HepG2 (cell line): ENCODE results near the gene CCDC33. TPM values are rescaled to one million over a fixed set of nuclear protein-coding genes. Genes with fewer than 3 reads are reported as not detected.

Experiments
- ETV6 ChIP-seq: sonication (generic); formaldehyde crosslinking; conservative IDR thresholded peaks from 2 replicates; pipeline ENCODE4 v1.4.0; 2020; ENCODE audit warnings: missing genetic modification reagents
- KDM1A ChIP-seq: IDR thresholded peaks from 2 replicates; pipeline ENCODE4 v1.6.1; 2016; ENCODE audit warnings: missing compliant biosample characterization
- PRPF4 ChIP-seq: fragments of 200-400 bp; formaldehyde crosslinking; IDR thresholded peaks from 2 replicates; pipeline ENCODE4 v1.6.1; 2016; ENCODE audit warnings: low read length, low read depth; ENCODE audit not compliant: poor library complexity, severe bottlenecking
- RFXAP ChIP-seq: sonication (generic); formaldehyde crosslinking; IDR thresholded peaks from 2 replicates; pipeline ENCODE4 v1.4.0; 2020; ENCODE audit warnings: missing genetic modification reagents, borderline replicate concordance
- ZNF367 ChIP-seq: sonication (generic); formaldehyde crosslinking; IDR thresholded peaks from 2 replicates; pipeline ENCODE4 v1.4.0; 2020; ENCODE audit warnings: missing genetic modification reagents, borderline replicate concordance
- ZNF703 ChIP-seq: sonication (generic); formaldehyde crosslinking; IDR thresholded peaks from 2 replicates; pipeline ENCODE4 v1.5.1; 2020; ENCODE audit warnings: missing genetic modification reagents, mild to moderate bottlenecking, moderate library complexity, borderline replicate concordance
- ZNF788 ChIP-seq: sonication (generic); formaldehyde crosslinking; IDR thresholded peaks from 2 replicates; pipeline ENCODE4 v1.5.0; 2020; ENCODE audit warnings: mild to moderate bottlenecking, missing genetic modification reagents, borderline replicate concordance
- ZNF790 ChIP-seq: sonication (generic); formaldehyde crosslinking; IDR thresholded peaks from 2 replicates; pipeline ENCODE4 v1.8.0; 2022; ENCODE audit warnings: missing genetic modification reagents, mild to moderate bottlenecking, borderline replicate concordance
- ZNF879 ChIP-seq: sonication (generic); formaldehyde crosslinking; IDR thresholded peaks from 2 replicates; pipeline ENCODE4 v1.8.1; 2023; ENCODE audit warnings: missing genetic modification reagents
- polyA plus RNA-seq, 8 experiments: library from polyadenylated mRNA; depleted of rRNA in 3 of 8; stranded (reverse) in 7 of 8; unstranded in 1 of 8; fragments of >200 nt; fragmentation: Illumina TruSeq in 4 of 8; extraction: Trizol in 4 of 8; gene quantifications; 2 replicates each; pipeline versions ENCODE4 v1.2.1 to v1.2.3, GENCODE V29; 2011 to 2016; ENCODE audit warnings: low read depth in 4 of 8, missing spikeins in 1 of 8, mixed read lengths in 1 of 8; ENCODE audit not compliant: insufficient read depth in 1 of 8
- total RNA-seq, 5 experiments: library from RNA; depleted of rRNA; stranded (reverse); fragments of >200 nt; fragmentation: Illumina TruSeq; extraction: Trizol; gene quantifications; 2 replicates each; pipeline ENCODE4 v1.2.3, GENCODE V29; 2016; ENCODE audit warnings: low read depth in 1 of 5
- TF ChIP-seq, protein P1 (sequence below): fragments of 450-650 bp; IDR thresholded peaks from 2 replicates; pipeline ENCODE4 v1.6.1; 2017; ENCODE audit warnings: mild to moderate bottlenecking
- TF ChIP-seq, protein P2 (sequence below): sonication (generic); formaldehyde crosslinking; IDR thresholded peaks from 2 replicates; pipeline ENCODE4 v1.4.0; 2020; ENCODE audit warnings: missing genetic modification reagents
- TF ChIP-seq, protein P3 (sequence below): sonication (generic); formaldehyde crosslinking; IDR thresholded peaks from 2 replicates; pipeline ENCODE4 v1.9.0; 2021; ENCODE audit warnings: missing genetic modification reagents, borderline replicate concordance
- TF ChIP-seq, protein P4 (sequence below): IDR thresholded peaks from 2 replicates; pipeline ENCODE4 v1.6.1; 2016; ENCODE audit warnings: low read depth, control low read depth
- TF ChIP-seq, protein P5 (sequence below): sonication (generic); formaldehyde crosslinking; conservative IDR thresholded peaks from 2 replicates; pipeline ENCODE4 v1.4.0; 2020; ENCODE audit warnings: missing genetic modification reagents

The CCDC33 gene
- total and polyA plus RNA-seq, 2 of the 13 experiments (the other 11 are each of a cell fraction or from before 2014, with no cell fraction given), result 0.30 TPM; not detected in 1

DNA sequence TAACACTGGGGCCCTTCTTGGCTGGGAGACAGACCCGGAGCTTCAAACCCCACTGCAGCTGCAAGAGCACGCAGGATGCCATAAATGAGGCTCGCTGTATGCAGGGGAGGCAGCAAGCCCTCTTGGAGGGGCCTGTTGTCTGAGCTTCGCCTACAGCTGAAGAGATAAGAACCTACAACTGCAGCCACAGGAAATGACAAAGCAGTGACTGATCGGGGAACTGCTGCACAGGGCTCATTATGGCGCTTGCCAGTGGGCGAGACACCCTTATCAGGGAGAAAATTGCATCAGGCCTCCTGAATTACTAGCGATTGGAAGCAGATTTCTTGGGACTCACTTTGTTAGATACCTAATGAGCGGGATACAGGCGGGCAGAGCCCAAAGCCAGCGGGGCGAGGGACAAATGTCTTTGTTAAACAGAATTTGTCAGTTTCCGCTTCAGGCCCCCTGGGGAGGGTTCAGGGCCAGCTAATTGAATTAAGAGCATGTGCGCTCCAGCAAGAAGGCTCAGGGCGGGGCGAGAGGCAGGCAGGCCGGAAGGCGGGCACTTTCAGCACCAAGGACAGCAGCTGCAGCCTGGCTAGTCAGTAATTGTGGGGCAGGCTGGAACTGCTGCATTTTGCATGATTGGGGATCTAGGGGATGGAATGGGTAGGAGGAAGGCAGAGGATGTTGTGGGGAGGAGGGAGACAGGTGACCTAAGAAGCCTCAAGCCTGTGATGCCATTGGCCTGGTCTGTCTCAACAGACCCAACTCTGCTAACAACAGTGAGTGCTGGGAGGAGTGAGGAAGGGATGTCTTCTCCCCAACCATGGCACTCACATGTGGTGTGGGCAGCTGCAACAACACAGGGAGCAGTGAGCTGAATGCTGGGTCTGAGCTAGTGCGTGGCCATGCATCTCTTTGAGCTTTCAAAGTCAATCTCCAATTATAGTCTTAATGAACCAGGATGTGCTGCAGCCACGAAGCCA lies 55.3 kb downstream of the CCDC33 start (continued):
- TF ChIP-seq PRPF4 (no peak), ZNF367 (peak; percentile 84; the same call in 1 of the 2 replicates), ZNF790 (peak; percentile 79; the same call in 1 of the 2 replicates), ZNF788 (CRISPR knock-in tag) (peak; percentile 42; the same call in 1 of the 2 replicates), ZNF879 (CRISPR knock-in tag) (no peak), ETV6 (CRISPR knock-in tag) (peak; percentile 95), RFXAP (CRISPR knock-in tag) (0 out of 2 replicates have a peak, but pooled peaks have one; percentile 56), KDM1A (no peak), ZNF703 (CRISPR knock-in tag) (no peak)
- TF ChIP-seq, protein P1, sequence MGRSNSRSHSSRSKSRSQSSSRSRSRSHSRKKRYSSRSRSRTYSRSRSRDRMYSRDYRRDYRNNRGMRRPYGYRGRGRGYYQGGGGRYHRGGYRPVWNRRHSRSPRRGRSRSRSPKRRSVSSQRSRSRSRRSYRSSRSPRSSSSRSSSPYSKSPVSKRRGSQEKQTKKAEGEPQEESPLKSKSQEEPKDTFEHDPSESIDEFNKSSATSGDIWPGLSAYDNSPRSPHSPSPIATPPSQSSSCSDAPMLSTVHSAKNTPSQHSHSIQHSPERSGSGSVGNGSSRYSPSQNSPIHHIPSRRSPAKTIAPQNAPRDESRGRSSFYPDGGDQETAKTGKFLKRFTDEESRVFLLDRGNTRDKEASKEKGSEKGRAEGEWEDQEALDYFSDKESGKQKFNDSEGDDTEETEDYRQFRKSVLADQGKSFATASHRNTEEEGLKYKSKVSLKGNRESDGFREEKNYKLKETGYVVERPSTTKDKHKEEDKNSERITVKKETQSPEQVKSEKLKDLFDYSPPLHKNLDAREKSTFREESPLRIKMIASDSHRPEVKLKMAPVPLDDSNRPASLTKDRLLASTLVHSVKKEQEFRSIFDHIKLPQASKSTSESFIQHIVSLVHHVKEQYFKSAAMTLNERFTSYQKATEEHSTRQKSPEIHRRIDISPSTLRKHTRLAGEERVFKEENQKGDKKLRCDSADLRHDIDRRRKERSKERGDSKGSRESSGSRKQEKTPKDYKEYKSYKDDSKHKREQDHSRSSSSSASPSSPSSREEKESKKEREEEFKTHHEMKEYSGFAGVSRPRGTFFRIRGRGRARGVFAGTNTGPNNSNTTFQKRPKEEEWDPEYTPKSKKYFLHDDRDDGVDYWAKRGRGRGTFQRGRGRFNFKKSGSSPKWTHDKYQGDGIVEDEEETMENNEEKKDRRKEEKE, result no peak
- TF ChIP-seq, protein P2, sequence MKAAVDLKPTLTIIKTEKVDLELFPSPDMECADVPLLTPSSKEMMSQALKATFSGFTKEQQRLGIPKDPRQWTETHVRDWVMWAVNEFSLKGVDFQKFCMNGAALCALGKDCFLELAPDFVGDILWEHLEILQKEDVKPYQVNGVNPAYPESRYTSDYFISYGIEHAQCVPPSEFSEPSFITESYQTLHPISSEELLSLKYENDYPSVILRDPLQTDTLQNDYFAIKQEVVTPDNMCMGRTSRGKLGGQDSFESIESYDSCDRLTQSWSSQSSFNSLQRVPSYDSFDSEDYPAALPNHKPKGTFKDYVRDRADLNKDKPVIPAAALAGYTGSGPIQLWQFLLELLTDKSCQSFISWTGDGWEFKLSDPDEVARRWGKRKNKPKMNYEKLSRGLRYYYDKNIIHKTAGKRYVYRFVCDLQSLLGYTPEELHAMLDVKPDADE (CRISPR knock-in tag), result peak; percentile 80; the same call in 1 of the 2 replicates
- TF ChIP-seq, protein P3, sequence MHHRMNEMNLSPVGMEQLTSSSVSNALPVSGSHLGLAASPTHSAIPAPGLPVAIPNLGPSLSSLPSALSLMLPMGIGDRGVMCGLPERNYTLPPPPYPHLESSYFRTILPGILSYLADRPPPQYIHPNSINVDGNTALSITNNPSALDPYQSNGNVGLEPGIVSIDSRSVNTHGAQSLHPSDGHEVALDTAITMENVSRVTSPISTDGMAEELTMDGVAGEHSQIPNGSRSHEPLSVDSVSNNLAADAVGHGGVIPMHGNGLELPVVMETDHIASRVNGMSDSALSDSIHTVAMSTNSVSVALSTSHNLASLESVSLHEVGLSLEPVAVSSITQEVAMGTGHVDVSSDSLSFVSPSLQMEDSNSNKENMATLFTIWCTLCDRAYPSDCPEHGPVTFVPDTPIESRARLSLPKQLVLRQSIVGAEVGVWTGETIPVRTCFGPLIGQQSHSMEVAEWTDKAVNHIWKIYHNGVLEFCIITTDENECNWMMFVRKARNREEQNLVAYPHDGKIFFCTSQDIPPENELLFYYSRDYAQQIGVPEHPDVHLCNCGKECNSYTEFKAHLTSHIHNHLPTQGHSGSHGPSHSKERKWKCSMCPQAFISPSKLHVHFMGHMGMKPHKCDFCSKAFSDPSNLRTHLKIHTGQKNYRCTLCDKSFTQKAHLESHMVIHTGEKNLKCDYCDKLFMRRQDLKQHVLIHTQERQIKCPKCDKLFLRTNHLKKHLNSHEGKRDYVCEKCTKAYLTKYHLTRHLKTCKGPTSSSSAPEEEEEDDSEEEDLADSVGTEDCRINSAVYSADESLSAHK (CRISPR knock-in tag), result 0 out of 2 replicates have a peak, but pooled peaks have one; percentile 43
- TF ChIP-seq, protein P4, sequence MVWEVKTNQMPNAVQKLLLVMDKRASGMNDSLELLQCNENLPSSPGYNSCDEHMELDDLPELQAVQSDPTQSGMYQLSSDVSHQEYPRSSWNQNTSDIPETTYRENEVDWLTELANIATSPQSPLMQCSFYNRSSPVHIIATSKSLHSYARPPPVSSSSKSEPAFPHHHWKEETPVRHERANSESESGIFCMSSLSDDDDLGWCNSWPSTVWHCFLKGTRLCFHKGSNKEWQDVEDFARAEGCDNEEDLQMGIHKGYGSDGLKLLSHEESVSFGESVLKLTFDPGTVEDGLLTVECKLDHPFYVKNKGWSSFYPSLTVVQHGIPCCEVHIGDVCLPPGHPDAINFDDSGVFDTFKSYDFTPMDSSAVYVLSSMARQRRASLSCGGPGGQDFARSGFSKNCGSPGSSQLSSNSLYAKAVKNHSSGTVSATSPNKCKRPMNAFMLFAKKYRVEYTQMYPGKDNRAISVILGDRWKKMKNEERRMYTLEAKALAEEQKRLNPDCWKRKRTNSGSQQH (CRISPR knock-in tag), result peak; percentile 87; the same call in 1 of the 2 replicates
- TF ChIP-seq, protein P5, sequence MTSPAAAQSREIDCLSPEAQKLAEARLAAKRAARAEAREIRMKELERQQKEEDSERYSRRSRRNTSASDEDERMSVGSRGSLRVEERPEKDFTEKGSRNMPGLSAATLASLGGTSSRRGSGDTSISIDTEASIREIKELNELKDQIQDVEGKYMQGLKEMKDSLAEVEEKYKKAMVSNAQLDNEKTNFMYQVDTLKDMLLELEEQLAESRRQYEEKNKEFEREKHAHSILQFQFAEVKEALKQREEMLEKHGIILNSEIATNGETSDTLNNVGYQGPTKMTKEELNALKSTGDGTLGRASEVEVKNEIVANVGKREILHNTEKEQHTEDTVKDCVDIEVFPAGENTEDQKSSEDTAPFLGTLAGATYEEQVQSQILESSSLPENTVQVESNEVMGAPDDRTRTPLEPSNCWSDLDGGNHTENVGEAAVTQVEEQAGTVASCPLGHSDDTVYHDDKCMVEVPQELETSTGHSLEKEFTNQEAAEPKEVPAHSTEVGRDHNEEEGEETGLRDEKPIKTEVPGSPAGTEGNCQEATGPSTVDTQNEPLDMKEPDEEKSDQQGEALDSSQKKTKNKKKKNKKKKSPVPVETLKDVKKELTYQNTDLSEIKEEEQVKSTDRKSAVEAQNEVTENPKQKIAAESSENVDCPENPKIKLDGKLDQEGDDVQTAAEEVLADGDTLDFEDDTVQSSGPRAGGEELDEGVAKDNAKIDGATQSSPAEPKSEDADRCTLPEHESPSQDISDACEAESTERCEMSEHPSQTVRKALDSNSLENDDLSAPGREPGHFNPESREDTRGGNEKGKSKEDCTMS (CRISPR knock-in tag), result peak; percentile 89; the same call in 1 of the 2 replicates
